Activated CD4-positive, alpha-beta T cell treated with anti-CD3 and anti-CD28 coated beads, Interleukin-2, amount 50 U/mL, for 1 hour (primary cell): ENCODE results near the gene LRRC4C.

Experiments used
- DNase-seq: peaks from one replicate; pipeline ENCODE4 v3.0.0-alpha.2; 2020

The LRRC4C gene

DNA sequence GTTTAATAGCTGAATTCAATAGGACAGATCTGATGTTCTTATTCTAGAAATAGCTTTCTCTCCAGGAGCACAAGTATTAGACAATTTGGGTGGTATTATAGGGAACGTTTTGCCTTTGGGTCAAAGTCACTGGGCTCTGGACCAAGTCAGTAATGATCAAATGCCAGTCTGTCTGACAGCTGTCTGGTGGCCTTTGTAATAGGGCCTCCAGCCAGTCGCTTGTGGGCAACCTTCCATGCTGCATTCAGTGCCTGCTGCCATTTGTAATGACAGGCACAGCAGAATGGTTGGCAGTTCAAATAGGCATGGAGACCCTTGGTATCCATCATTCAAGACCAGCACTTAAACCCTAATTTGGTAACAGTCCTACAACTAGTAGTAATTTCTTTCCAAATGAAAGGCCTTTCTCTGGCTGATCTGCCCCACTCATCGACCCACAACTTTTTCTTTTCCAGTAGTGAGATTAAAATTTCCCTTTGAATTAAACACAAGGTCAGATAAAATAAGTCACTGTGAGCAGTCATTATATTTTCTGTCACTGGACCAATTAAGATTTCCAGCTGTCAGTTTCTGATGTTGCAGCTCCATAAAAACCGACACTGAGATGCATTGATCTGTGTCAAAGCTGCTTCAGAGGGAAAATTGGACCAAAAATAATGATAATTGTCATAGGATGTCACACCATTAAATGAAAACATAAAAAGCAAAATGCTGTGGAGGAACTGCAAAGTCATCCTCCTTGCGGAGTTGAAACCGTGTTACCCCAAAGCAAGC lies 1038.1 kb downstream of the LRRC4C start:
- no peak for DNase-seq

DNA sequence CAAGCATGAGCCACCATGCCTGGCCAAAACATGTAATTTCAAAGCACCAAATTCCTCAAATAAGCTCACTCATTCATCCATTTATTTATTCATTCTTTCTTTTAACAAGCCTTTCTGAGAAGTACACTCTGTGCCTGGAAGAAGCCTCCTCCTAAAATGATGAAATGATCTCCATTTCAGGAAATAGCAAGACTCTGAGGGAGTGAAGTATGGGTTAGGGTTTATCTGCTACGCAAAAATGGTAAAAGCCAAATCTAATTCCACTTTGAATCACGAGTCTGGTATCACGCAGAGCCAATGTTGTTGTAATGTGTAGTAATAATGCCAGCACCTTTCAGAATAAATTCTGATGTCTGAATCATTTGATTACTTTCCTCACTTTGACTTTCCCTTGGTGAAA lies 1041.8 kb downstream of the LRRC4C start:
- no peak for DNase-seq

DNA sequence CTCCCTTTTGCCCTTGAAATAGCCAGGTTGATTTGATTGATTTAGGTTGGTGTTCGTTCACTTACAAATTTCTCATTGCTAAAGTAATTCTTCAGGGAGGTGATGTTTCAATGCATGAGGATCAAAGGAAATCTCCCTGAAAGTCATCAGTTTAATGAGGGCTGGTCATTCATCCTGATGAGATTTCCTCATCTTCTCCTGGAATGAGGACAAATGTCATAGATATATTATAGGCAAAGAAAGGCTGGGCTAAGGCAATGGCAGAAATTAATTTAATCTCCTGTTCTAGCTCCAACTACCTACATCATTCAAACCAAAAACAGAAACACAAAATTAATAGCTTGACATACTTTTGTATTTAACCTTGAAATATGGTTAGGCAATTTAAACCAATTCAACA lies 1052.1 kb downstream of the LRRC4C start:
- no peak for DNase-seq

DNA sequence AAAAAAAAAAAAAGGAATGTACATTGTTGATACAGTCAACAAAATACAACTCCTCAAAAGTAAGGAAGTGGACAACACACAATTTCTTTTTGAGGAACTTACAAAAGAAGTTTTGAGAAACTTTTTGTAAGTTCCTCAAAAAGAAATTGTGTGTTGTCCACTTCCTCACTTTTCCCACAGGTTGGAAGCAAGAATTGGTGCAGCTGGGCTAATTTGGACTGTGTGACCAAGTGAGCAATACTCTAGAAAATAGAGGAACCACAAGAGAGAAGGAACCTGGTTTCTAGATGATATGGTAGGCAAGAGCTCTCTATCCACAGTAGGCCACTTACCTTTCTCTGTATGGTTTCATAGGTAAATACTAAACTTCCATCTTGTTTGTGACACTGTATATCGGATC lies 1053.8 kb downstream of the LRRC4C start:
- no peak for DNase-seq

DNA sequence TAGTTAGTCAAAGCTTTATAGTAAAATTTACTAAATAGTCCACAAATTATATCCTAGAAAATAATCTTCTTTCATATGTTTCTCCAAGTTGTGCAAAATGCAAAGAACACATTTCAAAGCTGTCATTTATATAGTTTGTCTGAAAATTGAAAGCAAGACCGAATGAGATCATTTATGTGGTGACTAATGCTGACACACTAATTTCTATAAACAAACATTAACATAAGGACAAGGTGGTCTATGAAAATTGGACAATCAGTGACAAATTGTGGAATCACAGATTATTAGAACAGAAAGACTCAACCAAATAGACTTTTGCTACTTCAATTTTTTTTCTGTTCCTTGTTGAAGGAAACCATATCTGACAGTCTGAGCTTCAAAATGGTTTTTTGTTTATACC lies 1056.1 kb downstream of the LRRC4C start:
- DNase-seq = no peak

DNA sequence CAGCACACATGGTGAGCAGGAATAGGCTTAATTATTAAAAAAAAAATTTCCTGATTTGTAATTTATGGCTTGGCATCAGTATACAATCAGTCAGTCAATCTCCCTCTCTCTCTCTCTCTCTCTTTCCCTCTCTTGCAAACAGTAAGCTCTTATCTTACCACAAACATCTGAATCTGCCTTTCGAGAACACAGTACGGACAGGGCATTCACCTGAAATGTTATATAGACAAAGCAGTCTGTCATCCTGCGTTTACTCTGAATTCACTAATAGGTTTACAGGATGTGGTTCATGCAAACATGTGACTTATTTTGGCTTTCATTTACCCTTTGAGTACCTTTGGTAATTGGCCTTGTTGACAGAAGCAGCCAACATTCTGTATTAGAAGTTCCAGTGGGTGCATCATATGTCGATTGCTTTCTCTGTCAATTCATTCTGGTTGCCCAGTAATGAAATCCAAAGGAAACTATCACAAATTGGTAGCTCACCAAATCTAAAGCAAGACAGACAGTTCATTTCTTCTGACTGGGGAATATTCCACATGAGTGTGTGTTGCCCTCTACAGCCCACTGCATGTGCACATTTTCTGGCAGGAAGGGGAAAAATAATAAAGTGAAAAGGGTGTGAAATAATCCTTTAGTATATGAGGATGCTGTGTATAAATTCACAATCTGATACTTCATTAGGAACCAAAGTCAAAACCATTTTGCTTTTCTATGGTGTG lies 1058.2 kb downstream of the LRRC4C start:
- DNase-seq = no peak

DNA sequence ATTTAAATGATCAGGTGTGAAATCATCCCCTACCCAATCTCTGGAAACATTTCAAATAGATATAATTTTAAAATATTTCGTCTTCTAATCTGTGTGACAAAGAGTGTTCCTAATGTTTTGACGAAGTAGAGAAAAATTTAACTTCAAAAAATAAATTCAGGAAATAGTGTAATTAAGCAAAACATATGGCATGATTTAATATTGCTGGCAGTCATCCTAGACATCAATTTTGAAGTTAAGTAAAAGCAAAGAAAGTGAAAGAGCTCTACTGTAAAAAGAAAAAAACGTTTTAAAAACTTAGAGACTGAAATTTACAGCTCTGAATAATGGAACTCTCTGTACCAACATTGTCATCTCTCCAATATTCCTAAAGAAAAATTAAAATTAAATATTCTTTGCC lies 1062.3 kb downstream of the LRRC4C start:
- no peak for DNase-seq

DNA sequence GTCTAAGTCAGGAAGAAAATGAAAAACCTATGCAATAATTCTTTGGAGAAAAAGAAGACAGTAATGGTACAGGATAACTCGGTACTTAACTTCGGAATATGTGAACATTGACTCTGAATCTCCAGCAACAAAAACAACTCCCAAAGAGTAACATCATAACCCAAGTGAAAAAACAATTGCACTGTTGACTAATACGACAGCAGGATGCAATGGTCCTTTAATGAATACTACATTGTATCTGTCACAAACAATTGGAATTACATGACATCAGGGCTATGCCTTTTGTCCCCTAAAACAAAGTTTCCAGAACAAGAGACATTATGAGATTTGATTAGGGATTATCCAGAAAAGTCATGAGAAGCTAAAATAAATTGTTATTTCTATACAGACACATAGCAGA lies 1065.9 kb downstream of the LRRC4C start:
- DNase-seq = no peak

DNA sequence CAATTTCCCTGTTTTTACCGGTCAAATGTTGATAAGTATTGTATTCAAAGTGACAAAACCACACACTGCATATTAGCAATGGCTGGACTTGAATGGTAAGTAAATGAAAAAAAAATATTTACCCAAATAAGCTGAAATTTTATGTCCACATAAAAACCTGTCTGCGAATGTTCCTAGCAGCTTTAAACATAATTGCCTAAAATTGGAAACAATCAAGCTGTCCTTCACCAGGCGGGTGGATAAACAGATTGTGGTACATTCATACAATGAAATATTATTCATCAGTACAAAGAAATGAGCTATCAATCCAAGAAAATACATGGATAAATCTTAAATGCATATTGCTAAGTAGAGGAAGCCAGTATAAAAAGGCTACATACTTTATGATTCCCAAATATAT lies 1067.8 kb downstream of the LRRC4C start:
- DNase-seq = no peak

DNA sequence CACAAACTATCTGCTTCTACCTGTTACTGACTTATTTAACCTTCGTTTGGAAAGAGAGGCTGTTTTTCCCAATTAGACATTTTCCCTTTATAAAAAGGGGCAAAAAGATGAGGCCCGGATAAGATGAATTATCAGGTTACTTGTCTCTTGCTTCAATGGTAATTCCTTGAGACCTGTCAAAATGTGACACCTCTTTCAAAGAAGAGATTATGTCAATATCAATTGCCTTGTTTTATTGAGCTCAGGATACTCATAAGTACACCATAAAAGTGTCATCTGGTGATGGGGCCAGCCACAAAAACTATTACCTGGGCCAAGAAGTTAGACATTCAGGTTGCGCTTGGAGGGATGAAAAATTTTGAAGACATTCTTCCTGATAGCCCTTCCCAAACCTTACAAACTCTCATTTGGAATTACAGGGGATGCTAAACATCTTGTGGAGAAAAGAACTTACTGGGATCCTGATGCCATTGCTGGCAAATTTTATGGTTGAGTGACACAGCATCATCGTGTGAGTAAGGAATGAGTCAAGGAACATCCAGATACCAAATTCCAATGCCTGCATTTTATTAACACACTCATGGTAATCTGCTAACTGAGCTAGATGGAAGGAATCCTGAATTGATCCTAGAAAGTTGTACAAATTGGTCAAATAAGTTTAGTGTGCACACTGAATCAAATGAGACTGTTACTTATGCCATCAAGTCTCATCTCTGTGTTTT lies 1071.2 kb downstream of the LRRC4C start:
- no peak for DNase-seq

DNA sequence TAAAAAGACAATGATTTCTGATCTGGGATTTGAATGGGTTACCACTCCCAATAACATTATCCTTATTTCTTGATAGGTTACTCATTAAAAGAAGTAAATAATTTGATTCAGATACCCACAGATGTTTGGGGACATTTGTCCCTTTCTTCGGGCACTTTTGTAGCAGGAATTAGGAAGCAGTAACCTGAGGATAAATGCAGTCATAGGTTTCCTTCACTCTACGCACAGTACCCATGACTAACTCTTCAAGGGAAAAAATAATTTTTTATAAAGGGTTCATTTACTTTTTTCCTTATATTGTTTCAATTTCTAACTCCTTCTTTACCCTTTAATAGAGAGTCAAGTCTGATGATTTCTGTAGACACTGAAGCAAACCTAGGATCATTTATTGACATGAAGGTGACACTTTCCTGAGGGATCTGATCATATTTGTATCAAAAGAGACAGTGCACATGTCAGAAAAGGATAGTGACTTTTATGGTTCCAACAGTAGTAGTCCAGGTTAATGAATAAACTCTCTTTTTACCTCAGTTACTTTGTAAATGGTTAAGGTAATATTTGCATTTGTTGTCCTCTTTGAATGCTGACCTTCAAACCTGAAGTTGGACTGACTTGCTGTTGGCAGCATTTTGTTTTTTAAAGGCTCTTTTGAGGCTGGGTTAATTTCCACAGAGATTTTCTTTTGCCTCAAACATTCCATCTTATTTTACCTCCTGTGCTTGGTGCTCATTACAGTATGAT lies 1072.0 kb downstream of the LRRC4C start:
- DNase-seq = no peak

DNA sequence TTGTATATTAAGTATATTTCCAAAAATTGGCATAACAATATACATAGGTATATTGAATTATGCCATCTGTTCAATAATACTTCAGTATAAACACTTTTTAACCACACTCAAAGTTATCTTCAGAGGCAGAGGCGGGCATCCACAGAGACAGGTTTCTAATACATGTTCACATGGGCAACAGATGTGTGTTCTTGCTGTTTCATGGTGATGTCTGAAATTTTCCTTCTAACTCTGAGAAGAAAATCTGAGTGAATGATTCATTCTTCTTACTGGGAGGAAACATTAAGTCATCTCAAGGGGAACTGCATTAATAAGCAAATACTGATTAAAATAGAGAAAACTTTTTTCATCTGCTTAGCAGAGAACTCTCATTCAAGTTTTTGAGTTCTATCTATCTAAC lies 1074.5 kb downstream of the LRRC4C start:
- DNase-seq = no peak

DNA sequence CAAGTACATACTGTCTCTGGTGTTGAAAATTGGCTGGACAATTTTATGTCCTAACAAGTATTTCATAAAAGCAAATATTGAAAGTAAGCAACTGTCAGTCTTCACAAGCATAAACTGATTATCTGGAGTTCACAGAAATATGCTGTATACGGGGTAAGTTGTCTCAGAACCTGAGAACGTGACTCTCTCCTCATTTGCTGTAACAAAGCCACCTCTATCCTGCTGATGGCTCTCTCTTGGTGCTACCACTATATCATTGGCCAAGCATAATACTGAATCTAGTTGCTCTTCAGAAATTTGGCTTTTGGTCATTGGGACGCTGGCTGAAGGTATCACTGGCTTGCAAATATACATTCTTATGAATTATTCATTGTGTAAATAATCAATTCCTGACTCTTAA lies 1078.0 kb downstream of the LRRC4C start:
- no peak for DNase-seq

DNA sequence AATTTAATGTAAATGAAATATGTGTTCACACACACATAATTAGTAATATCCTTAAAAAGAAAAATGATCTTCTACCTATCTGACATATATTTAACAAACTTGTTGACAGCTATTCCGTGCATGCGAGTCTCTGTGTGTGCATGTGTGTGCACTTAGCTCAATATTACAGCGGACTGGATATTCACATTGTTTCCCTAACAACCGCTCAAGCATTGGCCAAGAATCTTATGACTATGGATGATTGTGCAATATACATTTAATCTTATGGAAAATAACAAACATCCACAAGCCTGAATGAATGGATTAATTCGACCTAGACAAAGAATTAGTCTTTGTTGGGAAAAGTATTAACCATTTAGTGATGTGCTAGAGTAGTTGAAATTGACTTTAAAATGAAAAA lies 1078.6 kb downstream of the LRRC4C start:
- DNase-seq = no peak

DNA sequence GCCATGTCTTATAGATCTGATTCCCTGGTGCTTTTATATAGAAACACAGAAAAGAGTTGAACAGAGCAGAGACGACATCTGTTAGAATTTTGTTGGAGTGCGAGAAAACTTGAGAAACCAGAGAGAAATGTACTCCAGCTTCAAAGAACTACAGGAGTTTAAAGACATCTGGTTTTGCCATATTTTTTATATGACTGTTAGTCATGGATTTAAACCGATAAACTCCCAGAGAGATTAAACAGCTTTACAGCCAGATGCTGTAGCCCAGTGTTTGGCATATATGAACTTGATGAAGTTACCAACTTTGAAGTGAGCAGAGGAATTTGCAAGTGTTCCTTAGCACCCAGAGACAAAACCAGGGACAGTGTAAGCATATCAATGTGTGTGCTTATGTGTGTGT lies 1083.1 kb downstream of the LRRC4C start:
- no peak for DNase-seq

DNA sequence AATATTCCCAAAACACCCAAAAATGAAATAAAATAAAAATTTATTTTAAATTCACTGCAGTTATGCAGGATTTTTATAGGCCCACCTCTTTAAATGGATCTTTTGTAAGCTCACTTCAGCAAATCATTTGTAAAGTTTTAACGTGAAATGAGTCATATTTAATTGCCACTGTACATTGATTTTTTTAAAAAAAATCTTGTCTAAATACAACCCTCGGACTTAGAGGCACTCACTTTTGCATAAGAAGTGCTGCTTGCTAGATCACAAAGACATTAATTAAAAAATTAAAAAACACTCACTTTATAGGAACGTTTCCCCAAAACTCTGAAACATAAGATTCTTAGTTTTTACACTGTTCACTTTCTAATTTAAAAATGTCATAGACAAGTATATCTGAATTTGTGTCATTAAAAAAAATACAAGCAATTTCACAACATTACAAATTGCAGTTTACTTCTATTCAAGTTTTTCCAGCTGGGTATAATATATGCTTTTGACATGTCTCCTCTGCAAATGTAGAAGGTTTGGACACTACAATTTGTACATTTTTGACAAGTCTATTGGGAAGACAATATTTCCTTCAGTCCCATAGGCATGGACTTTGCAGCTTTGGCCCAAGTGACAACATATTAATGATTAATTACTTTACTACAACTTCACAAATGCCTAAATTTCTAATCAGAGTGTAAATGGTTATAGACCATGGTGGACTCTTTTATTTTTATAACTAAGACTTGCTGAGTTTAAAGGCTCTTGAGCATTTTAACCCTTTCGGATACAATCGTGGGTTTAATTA lies 1088.4 kb downstream of the LRRC4C start:
- DNase-seq = no peak

DNA sequence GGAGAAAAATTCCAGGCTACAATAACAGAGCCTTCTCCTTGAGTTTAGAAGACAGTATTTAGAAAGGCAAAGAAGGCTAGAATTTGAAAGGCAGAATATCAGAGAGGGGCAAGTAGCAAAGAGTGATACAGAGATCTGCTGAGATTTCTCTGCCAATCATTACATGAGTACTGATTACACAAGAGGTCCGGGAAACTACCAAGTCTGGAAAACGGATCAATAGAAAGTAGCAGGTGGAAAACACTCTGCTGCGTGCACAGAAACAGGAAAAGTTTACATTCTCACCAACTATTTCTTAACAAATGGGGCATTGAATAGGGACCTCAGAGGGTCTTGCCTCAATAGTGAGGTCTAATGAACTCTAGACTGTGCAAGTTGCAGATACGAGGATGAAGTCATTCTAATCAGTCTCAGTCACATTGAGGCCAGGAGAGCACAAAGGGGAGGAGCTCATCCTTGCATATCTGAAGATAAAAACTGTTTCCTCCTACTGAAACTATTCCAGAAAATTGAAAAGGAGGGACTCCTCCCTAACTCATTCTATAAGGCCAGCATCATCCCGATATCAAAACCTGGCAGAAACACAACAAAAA lies 1099.2 kb downstream of the LRRC4C start:
- no peak for DNase-seq

DNA sequence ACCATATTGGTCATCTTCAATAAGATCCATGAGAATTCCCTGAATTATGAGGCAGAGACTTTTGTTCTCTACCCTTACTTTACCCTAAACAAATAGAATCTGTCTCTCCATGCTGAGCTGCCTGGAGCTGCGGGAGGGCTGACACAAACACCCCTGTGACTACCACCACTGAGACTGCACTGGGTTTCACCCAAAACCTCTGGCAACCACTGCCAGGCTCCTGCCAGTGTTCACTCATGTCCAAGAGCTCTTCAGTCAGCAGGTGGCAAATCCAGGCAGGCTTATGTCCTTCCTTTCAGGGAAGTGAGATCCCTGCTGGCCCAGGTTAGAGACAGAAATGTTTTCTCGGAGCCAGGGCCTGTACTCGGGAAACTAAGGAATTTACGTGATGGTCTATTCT lies 1105.3 kb downstream of the LRRC4C start:
- DNase-seq = no peak

DNA sequence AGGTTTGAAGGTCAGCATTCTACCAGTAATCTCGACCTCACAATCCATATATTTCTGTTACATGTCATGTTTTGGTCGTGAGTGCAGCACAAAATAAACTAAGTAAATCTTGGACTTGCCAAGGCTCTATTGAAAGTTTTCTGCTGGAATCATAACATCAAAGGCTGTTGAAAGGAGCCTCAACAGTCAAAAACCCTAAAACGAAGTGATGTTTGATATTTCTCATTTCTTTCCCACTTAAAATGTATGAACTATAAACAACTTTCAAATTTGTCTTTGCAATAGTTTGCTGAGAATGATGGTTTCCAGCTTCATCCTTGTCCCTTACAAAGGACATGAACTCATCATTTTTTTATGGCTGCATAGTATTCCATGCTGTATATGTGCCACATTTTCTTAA lies 1118.5 kb downstream of the LRRC4C start:
- DNase-seq = no peak

DNA sequence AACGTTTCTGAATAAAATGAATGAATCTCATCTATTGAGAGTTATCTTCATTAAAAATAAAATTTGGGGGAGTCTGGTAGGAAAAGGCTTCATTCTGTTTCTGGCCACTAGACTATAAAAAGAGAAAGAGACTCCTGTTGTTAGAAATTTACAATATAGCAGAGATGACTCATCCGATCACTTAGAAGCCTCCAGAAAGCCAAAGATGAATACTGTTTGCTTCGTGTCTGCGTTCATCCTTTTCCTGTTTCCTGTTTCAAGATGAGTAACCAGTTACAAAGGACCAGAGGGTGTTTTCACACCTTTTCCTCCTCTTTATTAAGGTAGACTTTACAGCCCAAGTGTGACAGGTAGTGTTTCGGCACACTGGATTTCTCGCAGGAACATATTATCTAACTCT lies 1120.7 kb downstream of the LRRC4C start:
- no peak for DNase-seq

DNA sequence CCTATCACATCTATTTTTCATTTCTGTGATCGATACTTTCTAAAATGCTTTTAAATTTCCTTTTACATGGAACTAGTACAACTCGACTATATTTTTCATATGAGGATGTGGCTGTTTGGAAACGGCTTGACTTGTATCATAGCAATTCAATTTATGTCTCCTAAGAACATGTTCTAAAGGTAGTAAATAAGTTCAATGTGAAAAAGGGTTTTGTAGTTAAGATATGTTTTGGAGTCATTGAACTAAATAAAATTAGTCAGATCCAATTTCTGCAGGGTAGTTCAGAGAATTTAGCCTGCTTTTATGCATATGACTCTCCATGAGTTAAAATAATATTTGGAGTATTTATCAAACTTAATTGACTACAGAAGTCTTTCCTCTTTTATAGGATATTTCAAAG lies 1121.4 kb downstream of the LRRC4C start:
- no peak for DNase-seq

DNA sequence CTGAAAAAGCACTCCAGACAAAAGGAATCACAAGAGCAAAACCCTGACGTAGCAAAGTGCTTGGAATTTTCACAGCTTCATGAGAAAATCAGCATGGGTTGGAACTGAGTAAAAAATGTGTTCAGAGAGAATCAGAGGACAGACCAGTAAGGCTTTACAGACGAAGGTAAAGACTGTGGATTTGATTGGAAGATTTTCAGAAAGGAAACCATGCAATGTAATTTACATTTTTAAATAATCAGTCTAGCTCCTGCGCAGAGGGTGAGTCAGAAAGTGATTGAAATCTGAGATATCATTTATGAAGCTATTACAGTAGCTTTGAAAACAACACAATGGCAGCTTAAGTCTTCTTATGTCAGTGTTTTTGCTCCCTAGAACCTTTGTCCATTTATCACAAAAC lies 1122.3 kb downstream of the LRRC4C start:
- DNase-seq = no peak
